ENCODE data around the gene ADAMTS20.
"Not testable (repeated sequence)": the region's sequence is repeated elsewhere in the genome, so short reads cannot be mapped to it uniquely, and the experiment has no call there.

The ADAMTS20 gene

DNA sequence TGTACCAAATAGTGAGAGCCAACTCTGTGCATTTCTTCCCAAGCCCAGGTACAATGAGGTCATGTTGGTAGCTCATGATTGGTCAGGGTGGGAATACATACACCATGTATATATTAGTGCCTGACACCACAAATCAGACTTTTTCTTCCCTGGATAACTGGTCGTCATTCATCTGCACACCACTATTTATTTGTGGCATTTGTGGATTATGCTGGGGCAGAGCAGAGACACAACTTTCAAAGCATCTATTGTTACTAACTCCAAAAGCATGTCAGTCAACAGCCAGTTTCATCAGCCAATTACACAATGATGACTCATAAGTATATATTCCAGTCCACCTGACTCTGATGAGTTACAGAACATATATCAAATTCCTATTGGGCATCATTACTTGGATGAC, 181.7 kb downstream of the ADAMTS20 start:
- DNase-seq (ENCODE audit: low read depth in 4 of 4, low spot score in 1 of 4), result no peak

DNA sequence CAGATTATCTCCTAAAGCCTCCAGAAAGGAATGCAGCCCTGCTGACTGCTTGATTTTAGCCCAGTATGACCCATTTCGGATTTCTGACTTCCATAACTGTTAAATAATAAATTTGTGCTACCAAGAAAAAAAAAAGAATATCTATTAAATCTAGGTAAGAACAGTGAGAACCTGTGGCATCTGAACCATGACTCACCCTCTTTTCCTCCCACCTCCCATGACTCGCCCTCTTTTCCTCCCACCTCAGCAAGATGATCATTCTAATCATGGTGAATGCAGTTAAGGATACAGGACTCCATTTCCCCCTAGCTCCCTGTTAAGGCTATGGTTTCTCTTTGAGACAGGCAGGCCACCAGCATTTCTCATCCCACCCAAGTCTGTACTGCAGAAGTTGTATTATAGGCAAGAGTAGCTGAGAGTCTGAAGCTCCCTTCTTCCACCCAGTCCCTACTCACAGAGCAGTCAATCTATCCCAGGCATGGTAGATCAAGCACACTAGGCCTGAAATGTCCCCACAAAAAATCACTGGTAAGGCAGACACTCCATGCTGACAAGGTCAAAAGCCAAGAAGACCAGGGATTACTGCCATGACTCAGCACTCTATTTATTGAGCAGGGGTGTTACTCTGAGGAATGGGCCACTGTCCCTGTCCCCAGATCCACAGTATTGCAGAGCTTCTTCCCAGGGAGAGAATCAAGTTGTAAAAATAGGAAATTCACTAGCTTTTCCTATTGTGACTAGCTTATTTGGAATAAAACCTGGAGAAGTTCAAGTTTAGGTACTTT, 188.9 kb downstream of the ADAMTS20 start:
- DNase-seq (ENCODE audit: low read depth in 4 of 4, low spot score in 1 of 4), result no peak

DNA sequence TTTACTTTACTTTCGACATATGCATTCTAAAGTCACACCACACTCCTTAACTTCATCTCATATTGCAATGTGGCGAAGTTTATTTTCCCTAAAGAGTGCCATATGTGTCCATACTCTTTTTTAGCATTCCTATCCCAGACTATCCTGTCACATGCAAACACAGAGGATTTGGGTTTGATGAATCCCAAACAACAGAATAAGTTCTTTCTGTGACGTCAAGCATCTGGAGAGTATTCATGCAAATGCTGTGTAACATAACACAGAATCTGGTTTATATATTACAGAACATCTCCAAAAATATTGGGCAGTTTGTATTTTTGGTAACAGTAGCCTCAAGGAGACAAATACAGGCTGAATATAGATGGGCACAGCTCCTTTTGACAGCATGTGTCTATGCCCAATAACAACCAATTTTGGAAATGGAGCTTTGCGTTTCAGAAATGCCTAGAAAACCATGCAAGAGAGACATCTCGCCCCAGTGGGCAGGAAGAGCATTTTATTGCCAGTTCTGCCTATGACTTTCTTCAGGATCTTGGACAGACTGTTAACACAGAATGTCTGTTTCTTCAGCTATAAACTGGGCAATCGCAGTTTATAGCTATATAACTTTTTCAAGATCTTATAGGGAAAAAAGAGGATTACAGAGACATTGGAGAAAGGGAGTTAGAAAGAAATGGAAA, 190.8 kb downstream of the ADAMTS20 start:
- DNase-seq (ENCODE audit: low read depth in 4 of 4, low spot score in 1 of 4), result no peak

DNA sequence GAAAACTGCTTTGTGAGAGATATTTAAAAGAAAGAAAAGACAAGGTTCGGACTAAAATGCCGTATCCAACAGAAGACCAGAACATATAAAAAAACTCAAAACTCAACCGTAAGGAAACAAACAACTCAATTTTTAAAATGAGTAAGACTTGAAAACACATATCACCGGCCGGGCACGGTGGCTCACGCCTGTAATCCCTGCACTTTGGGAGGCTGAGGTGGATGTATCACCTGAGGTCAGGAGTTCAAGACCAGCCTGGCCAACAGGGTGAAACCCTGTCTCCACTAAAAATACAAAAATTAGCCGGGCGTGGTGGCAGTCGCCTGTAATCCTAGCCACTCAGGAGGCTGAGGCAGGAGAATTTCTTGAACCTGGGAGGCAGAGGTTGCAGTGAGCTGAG, 192.0 kb downstream of the ADAMTS20 start:
- DNase-seq (ENCODE audit: low read depth in 4 of 4, low spot score in 1 of 4), result not testable (repeated sequence)

DNA sequence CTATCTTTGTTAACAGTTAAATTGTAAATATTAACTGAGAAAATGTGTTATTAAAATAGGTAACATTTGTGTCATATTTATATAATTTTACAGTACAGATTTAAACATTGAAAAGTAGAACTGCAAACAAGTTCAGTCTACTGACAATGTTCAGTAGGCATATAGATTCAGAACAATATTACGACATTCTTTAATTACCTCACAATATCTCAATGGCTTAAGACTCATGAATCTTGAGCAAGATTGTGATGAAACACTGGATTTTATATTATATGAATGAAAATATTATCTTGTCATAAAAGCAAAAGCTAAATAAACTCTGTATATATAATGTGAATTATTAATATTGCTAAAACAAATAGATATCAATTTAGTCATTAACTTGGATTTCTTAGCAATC, 194.9 kb downstream of the ADAMTS20 start:
- no peak for DNase-seq (ENCODE audit: low read depth in 4 of 4, low spot score in 1 of 4)

DNA sequence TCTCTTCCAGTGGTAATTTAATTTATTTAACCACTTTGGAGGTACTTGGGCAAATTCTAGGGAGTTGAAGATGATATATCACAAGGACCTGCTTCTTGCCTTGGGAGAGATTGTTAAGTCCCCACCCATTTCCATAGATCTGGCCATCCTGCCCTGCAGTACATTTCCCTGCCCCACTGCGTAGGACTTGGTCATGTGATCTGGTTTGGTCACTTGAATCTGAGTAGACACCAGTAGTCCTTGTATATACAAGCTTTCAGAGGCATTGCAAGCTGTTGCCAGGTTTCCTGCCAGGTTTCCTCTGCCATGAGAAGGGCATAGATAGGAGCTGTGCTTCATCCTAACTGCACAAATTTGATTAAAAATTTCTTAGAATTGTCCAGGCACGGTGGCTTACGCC, 200.0 kb downstream of the ADAMTS20 start:
- no peak for DNase-seq (ENCODE audit: low read depth in 4 of 4, low spot score in 1 of 4)

DNA sequence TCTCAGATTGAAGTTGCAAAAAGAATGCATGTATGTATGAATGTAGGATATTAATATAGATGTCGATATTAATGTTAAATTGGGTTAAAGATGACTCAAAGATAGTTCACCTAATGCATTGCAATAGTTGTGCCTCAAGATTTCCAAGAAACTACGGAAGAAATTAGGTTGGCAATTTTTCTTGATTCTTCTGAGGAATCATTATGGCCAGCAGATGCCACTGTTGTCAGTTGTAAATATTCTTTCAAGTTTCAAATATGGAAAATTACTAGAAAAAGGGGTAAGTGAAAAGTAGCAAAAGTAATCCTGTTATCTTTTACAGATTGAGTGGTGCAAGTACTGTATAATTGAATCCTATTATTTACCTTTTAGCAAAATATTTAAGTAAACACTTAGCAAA, 202.1 kb downstream of the ADAMTS20 start:
- no peak for DNase-seq (ENCODE audit: low read depth in 4 of 4, low spot score in 1 of 4)

DNA sequence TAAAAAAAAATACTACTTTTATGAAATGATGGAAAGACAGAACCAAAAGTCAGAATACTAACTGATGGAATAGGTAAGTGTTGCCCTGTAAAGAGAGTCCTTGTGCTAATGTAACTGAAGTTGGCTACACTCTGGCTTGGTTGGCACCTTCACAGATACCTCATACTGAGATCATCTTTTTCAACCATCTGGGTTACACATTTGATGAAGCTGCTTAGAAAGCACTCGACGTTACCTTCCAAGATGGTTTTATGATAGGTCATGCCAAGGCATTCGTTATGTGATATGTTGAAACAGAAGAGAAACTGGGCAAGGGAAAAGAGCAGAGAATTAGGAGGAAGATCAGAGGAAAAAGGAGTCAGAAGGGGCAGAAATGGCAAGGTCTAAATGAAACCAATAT, 203.8 kb downstream of the ADAMTS20 start:
- DNase-seq (ENCODE audit: low read depth in 4 of 4, low spot score in 1 of 4), result no peak

DNA sequence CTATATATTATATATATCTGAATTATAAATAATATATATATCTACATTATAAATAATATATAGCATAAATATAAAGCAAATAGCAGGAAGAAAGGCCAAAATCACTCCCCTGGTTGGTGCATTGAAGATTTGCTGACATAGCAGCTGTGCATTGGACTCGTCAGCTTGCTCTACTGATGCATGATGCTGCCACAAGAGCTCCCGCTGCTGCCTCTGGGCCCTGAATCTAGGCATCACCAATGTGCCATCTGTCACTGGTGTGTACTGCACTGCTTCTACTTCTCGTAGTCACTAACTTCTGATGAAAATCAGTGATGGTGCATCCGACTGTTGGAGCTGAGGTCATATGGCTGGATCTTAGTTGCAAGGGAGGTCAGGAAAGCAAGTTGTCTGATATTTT, 205.0 kb downstream of the ADAMTS20 start:
- DNase-seq (ENCODE audit: low read depth in 4 of 4, low spot score in 1 of 4), result no peak

DNA sequence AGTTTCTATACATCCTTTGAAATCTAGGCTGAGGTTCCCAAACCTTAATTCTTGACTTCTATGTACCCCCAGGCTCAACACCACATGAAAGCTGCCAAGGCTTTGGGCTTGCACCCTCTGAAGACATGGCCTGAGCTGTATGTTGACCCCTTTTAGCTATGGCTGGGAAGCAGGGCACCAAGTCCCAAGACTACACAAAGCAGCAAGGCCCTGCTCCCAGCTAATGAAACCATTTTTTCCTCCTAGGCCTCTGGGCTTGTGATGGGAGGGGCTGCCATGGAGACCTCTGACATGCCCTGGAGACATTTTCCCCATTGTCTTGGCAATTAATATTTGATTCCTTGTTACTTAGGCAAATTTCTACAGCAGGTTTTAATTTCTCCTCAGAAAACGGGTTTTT, 207.0 kb downstream of the ADAMTS20 start:
- DNase-seq (ENCODE audit: low read depth in 4 of 4, low spot score in 1 of 4), result no peak

DNA sequence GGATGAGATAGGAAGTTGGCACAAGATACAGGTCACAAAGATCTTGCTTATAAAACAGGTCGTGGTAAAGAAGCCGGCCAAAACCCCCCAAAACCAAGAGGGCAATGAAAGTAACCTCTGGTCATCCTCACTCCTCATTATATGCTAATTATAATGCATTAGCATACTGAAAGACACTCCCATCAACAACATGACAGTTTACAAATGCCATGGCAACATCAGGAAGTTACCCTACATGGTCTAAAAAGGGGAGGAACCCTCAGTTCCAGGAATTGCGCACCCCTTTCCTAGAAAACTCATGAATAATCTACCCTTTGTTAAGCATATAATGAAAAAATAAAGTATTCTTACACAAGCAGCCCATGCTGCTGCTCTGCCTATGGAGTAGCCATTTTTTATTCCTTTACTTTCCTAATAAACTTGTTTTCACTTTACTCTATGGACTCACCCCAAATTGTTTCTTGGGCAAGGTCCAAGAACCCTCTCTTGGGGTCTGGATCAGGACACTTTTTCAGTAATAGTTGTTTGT, 210.2 kb downstream of the ADAMTS20 start:
- DNase-seq (ENCODE audit: low read depth in 4 of 4, low spot score in 1 of 4), result not testable (repeated sequence)

DNA sequence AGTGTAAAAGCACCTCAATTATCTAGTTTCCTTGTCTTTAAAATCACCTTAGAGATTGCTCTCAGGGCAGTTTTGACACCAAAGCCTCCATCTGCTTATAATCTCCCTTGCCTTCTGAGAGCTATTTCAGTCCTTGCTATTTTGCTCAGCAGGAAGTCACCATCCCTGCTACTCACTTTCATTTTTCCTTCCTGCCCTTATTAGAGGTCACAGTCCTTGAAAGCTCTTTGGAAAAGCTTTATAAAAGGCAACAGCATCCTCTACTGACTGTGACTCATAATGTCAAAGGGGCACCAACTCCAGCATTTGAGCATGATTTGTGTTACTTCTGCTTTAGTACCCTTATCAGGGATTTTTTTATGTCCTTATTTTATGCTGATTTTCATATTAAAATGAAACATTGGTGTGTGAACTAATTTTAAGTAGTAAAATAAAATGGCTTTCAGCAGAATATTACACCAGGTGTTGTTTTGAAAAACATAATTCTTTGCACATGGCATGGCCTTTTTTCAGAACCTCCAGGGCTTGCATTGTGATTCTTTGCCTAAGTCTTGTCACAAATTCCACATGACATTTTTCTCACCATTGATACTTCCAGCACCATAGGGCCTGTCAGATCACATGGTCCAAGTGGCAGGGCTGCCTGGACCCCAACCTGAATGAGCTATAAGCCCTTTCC, 213.0 kb downstream of the ADAMTS20 start:
- no peak for DNase-seq (ENCODE audit: low read depth in 4 of 4, low spot score in 1 of 4)

DNA sequence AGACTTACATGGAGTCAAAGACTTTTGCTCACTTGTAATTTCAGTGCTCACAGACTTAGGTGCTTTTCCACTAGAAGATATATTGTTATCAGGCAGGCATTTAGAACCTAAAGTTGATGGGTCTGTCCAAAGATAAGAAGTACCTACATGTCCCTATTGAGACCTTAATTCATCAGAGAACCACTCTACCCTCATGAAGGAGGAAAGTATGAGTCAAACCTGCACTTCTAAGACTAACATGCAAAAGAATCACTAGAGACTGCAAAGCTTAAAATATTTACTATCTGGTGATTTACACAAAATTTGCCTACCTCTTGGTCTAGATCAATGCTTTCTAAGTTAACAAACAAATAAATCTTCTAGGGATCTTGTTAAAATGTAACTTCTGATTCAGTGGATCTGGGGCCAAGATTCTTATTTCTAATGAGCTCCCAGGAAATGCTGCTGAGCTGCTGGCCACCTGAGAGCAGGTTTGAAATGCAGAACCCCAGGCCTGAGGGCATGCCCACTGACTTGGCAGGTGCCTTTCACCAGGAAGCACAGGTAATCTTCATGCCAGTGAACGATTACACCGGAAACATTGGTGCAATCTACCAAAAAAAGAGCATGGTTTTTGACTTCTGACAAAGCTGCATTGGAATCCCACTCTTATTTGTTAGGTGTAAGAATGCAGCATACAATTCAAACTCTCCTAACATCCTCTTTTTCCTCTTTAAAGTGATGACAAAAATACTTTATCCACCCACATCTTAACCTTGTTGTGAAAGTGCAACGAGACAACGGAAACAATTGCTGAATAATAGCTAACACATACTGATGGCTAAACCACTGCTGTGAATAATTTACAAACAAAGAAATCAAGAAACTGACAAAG, 214.2 kb downstream of the ADAMTS20 start:
- DNase-seq (ENCODE audit: low read depth in 4 of 4, low spot score in 1 of 4), result no peak

DNA sequence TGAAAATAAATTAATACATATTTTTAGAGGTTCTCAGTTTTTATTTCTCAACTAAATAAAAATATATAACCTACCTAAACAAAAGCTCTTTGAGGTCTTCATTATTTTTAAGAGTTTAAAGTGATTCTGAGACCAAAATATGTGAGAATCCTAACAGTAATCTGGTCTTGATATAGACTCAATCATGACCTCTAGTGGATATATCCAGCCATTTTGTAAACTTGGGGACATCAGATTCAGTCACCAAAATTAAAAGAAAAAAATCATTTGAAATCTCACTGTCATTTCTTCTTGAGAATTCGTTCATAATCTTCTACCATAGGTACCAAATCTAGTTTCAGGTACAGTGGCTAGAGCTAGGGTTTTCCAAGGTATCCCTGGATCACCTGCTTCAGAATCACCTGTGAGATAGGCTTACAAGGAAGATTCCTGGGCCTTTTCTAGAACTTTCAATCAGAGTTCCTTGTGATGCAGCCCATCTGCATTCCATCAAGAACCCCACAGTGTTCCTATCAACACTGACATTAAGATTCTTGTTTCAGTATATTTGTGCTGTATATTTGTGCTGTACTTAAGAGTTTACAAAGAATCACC, 214.9 kb downstream of the ADAMTS20 start:
- DNase-seq (ENCODE audit: low read depth in 4 of 4, low spot score in 1 of 4), result no peak

DNA sequence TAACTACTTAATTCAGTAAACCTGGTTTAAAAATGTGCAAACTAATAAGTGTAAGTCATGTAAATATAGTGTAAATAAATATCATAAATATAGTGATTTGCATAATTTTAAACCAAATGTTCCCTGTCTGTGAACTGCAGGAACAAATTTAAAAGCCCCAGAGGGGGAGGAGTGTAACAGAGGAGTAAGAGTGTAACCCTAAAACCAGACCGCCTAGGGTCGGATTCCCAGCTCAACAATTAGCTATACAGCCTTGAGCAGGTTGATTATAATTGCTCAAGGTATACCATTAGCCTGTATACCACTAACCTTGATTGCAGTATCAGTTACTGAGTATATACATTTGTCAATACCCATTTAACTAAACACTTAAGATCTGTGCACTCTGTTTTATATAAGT, 218.4 kb downstream of the ADAMTS20 start:
- DNase-seq (ENCODE audit: low read depth in 4 of 4, low spot score in 1 of 4), result no peak

DNA sequence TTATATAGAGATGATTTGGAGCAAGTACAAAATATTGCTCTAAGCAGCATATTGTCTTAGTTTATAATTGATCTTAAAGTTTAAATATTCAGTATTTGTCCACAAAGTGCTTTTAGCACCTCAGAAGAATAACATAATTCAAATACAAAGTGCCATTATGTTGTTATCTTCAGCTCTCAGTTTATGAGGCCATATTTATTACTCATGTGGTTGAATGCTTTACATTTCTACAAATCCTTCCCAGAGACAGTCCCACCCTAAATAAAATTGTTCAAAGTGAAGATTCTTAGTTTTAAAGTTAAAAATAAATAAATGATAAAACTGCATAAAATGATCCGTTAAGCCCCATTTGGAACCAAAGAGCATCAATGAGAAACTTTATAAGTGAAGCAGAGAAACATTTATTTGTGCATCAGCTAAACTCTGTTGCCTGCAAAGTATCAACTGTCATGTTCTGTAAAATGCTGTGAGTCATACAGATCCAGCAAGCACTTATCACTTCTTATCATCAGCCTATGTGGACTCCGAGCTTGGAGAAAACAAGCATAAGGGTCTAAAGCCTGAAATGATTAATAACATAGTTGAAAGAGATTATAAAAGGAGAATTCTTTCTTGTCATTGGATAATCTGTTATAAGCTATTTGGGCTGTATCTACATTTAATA, 218.9 kb downstream of the ADAMTS20 start:
- DNase-seq (ENCODE audit: low read depth in 4 of 4, low spot score in 1 of 4), result no peak

DNA sequence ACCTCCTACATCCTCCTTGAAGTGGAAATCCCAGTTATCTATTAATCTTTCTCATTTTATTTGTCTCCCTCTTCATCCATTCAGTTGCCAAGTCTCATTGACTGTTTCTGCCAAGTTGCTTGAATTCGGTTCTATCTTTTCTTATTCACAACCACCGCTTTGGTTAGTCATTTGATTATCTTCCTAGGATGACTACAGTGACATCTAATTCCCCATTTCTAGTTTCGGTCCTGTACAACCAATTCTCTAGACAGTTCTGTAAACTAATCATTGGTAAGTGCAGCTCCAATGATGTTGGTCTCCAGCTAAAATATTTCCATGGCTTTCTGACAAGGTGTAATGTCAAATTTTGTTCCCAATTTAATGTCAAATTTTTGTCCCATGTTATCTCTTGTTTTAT, 220.1 kb downstream of the ADAMTS20 start:
- no peak for DNase-seq (ENCODE audit: low read depth in 4 of 4, low spot score in 1 of 4)

DNA sequence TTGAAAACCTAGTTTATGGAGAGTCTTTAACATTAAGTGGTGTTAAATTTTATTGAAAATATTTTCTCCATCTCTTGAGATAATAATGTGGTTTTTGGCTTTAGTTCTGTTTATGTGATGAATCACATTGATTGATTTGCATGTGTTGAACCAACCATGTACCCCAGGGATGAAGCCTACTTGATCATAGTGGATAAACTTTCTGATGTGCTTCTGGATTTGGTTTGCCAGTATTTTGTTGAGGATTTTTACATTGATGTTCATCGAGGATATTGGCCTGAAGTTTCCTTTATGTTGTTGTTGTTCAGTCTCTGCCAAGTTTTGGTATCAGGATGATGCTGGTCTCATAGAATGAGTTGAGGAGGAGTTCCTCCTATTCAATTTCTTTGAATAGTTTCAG, 222.6 kb downstream of the ADAMTS20 start:
- DNase-seq (ENCODE audit: low read depth in 4 of 4, low spot score in 1 of 4), result no peak

DNA sequence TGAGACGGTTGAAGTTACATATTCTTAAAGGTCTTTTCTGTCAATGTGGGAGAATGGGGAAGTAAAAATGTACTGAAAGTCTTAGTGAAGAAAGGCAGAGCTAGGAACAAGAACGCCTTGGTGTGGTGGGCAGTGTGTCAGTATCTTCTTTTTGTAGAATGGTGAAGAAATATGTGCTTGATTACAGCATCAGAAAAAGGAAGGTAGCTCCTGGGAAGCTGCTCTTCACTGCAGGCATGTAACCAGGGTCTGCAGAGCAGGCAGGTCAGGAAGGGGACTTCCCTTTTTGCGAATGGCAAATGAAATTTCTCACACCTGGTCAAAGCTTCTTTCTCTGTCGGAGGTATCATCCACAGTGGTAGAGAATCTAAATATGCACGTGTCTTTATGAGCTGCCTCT, 226.2 kb downstream of the ADAMTS20 start:
- no peak for DNase-seq (ENCODE audit: low read depth in 4 of 4, low spot score in 1 of 4)

DNA sequence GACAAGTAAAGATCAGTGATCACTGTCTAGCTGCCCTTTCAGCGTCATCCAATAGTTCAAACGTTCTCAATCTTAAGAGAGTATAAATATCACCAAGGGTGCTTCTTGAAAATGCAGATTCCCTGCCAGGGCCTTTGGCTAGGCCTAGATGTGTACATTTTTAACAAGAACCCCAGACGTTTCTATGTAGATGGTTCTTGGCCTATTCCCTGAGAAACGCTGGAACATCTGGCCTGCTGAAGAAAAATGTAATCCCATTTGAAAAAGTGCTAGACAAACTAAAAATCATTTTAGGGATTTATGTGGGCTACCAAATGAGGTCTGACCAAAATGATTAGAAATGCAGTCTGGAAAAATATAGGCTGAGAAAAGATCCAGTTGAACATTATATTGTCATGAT, 231.7 kb downstream of the ADAMTS20 start:
- no peak for DNase-seq (ENCODE audit: low read depth in 4 of 4, low spot score in 1 of 4)

Data from stimulated activated CD4-positive, alpha-beta T cell treated with anti-CD3 and anti-CD28 coated beads, Interleukin-1b, Interleukin-23, amount 100 ng/mL, for 24 hours (primary cell).